Testis (tissue), 2 donors: Measurements from ENCODE around the gene B3GLCT.

ENCODE experiments used
- POLR2A ChIP-seq: fragments of 450-650 bp; IDR thresholded peaks from one replicate; pipeline ENCODE4 v1.6.1; 2017; ENCODE audit warnings: antibody characterized with exemption, mild to moderate bottlenecking, moderate library complexity
- TF ChIP-seq, protein P1 (sequence below), 3 experiments: fragments of 450-650 bp in 2 of 3; fragments of 200-600 bp in 1 of 3; sonication (generic) in 1 of 3; IDR thresholded peaks; one replicate each; pipeline ENCODE4 v1.5.1; 2016 to 2019; ENCODE audit warnings: antibody characterized with exemption in 3 of 3, mild to moderate bottlenecking in 2 of 3, moderate library complexity in 1 of 3

GRCh38 chr13:31195616-31196015 is 4.2 kb upstream of the B3GLCT start:
- TF ChIP-seq, protein P1, sequence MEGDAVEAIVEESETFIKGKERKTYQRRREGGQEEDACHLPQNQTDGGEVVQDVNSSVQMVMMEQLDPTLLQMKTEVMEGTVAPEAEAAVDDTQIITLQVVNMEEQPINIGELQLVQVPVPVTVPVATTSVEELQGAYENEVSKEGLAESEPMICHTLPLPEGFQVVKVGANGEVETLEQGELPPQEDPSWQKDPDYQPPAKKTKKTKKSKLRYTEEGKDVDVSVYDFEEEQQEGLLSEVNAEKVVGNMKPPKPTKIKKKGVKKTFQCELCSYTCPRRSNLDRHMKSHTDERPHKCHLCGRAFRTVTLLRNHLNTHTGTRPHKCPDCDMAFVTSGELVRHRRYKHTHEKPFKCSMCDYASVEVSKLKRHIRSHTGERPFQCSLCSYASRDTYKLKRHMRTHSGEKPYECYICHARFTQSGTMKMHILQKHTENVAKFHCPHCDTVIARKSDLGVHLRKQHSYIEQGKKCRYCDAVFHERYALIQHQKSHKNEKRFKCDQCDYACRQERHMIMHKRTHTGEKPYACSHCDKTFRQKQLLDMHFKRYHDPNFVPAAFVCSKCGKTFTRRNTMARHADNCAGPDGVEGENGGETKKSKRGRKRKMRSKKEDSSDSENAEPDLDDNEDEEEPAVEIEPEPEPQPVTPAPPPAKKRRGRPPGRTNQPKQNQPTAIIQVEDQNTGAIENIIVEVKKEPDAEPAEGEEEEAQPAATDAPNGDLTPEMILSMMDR (IDR thresholded peaks at IDR 0.05) = no peak
- TF ChIP-seq POLR2A = no peak
